Activated CD4-positive, alpha-beta T cell treated with anti-CD3 and anti-CD28 coated beads, Interleukin-2, amount 50 U/mL, for 1 hour (primary cell): ENCODE measurements around the gene BIRC5.

Experiments
- DNase-seq: peaks from one replicate; pipeline ENCODE4 v3.0.0-alpha.2; 2020

Gene BIRC5

DNA sequence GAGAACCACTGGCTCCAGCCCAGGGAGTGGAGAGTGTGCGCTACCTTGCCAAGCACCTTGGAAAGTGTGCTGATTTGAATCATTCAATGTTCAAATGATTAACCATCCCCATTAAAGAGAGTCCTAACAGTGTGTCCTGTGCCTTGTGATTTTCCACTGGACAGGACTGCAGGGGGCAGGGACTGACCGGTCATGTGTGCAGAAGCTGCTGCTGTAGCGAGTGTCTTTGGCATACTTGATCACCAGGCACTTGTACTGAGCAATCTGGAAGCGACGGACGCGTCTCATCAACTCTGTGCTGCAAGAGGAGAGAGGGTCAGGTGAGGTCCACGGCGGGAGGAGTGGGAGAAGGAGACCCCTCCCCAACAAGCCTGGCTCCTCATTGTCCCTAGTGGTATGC is 29.2 kb upstream of the BIRC5 start:
- no peak for DNase-seq

- DNase-seq, result no peak
These were observed 27.9 kb upstream of the BIRC5 start for GRCh38 chr17:78185981-78186691.

GRCh38 chr17:78186692-78187595 is 27.1 kb upstream of the BIRC5 start, which contains the start of the genes AFMID and TK1:
AFMID (plus strand) TSS chr17:78187362; CDS start chr17:78187371, 9 bp downstream.
TK1 (minus strand) TSS chr17:78187052; CDS start chr17:78186994, 58 bp downstream.
- DNase-seq, result peak; percentile 69

GRCh38 chr17:78196716-78197115 is 17.3 kb upstream of the BIRC5 start:
- DNase-seq, result no peak

DNA sequence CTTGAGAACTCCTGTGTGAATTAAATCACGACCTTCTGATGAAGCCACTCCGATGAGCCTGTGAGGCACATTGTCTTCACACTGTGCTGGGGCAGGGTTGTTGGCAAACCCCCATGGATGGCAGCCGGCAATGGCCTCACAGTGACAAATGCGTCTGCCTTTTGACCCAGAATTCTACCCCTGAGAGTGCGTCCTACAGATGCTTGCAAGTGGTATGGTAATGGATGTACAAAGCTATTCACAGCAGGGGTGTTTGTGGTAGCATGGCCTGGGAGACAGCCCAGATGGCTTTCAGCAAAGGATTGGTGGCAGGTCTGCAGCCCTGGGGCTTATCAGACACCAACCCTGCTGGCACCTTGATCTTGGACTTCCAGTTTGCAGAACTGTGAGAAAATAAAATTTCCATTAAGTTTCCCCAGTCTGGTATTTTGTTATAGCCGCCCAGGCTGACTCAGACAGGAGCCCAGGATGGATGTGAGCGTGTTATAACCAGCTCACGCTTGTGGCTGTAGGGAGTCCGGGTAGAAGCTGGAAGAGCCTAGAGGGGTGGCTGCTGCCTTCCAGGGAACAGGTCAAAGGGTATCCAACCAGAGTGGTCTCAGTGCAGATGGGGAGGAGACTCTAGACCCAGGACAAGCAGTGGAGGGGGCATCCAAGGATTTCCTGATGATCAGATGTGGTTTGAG is 16.8 kb upstream of the BIRC5 start:
- no peak for DNase-seq

GRCh38 chr17:78200451-78200850 is 13.6 kb upstream of the BIRC5 start:
- DNase-seq, result no peak

- no peak for DNase-seq
These were observed 11.4 kb upstream of the BIRC5 start for GRCh38 chr17:78202666-78203065.

GRCh38 chr17:78204387-78205123 is 9.5 kb upstream of the BIRC5 start:
- DNase-seq, result no peak

DNA sequence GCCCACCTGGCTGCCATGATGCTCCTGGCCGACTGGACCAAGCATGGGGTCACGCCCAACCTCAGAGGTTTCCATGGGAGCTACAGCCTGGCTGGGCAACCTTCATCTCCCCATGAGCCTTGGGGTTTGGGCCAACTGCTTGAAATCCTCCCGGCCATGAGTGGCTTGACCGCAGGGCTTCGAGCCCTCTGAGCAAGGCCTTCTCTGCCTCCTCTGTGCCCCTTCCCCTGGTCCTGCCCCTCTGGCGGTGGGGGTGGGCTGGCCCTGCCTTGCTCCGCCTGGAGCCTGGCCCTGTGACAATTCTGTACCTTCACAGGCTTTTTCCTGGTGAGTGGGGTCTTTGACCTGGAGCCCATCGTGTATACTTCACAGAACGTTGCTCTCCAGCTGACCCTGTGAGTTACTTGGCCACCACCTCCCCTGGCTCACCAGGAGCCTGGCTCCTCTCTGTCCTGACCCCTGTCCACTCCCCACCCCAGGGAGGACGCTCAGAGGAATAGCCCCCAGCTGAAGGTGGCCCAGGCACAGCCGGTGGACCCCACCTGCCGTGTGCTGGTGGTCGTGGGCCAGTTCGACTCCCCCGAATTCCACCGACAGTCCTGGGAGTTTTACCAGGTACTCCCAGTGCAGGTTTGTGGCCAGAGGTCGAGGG is 8.8 kb upstream of the BIRC5 start:
- DNase-seq, result no peak

GRCh38 chr17:78206298-78206697 is 7.8 kb upstream of the BIRC5 start:
- DNase-seq, result no peak

- DNase-seq, result no peak
These were observed 5.6 kb upstream of the BIRC5 start for GRCh38 chr17:78208486-78208885.

- DNase-seq, result no peak
These were observed 3.9 kb upstream of the BIRC5 start for GRCh38 chr17:78210111-78210510.

- DNase-seq, result no peak
These were observed 3.0 kb upstream of the BIRC5 start for GRCh38 chr17:78211032-78211431.

DNA sequence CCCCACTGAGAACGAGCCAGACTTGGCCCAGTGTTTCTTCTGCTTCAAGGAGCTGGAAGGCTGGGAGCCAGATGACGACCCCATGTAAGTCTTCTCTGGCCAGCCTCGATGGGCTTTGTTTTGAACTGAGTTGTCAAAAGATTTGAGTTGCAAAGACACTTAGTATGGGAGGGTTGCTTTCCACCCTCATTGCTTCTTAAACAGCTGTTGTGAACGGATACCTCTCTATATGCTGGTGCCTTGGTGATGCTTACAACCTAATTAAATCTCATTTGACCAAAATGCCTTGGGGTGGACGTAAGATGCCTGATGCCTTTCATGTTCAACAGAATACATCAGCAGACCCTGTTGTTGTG is 631 bp downstream of the BIRC5 start:
- DNase-seq, result no peak

DNA sequence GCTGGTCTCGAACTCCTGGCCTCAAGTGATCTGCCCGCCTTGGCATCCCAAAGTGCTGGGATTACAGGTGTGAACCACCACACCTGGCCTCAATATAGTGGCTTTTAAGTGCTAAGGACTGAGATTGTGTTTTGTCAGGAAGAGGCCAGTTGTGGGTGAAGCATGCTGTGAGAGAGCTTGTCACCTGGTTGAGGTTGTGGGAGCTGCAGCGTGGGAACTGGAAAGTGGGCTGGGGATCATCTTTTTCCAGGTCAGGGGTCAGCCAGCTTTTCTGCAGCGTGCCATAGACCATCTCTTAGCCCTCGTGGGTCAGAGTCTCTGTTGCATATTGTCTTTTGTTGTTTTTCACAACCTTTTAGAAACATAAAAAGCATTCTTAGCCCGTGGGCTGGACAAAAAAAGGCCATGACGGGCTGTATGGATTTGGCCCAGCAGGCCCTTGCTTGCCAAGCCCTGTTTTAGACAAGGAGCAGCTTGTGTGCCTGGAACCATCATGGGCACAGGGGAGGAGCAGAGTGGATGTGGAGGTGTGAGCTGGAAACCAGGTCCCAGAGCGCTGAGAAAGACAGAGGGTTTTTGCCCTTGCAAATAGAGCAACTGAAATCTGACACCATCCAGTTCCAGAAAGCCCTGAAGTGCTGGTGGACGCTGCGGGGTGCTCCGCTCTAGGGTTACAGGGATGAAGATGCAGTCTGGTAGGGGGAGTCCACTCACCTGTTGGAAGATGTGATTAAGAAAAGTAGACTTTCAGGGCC is 5.5 kb downstream of the BIRC5 start:
- no peak for DNase-seq

DNA sequence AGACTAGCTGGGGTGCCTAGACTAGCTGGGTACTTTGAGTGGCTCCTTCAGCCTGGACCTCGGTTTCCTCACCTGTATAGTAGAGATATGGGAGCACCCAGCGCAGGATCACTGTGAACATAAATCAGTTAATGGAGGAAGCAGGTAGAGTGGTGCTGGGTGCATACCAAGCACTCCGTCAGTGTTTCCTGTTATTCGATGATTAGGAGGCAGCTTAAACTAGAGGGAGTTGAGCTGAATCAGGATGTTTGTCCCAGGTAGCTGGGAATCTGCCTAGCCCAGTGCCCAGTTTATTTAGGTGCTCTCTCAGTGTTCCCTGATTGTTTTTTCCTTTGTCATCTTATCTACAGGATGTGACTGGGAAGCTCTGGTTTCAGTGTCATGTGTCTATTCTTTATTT is 9.0 kb downstream of the BIRC5 start:
- no peak for DNase-seq

GRCh38 chr17:78223765-78224164 is 9.7 kb downstream of the BIRC5 start:
- no peak for DNase-seq

- no peak for DNase-seq
These were observed 10.4 kb downstream of the BIRC5 start for GRCh38 chr17:78224231-78225087.

GRCh38 chr17:78225088-78225865 is 11.2 kb downstream of the BIRC5 start:
- no peak for DNase-seq
